HL-60/S4 (cell line): Measurements from ENCODE around the gene BMS1.

Source experiments
- in situ Hi-C: fragments of 300-500 bp; cut with MboI; formaldehyde crosslinking; loops from 2 replicates; pipeline ENCODE4 v1.14.3; 2022; ENCODE audit warnings: low sequenced_read_pairs

Gene BMS1

DNA sequence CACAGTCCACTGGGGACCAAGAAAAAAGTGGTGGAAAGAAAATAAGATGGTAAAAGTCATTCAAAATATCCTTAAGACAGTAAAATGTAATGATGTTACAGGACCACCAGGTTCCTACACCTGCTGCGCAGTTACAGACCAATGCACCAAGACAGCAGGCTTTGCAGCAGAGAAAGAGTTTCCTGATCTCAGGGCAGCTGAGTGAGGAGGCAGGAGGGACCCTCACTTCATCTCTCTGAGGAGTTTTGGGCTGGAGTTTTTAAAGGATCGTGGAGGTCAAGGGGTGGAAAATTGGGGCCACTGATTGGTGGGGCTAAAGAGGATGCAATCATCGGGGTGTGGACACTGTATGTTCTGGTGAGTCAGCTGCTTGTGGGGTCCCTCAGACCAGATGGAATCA, 100.0 kb downstream of the BMS1 start:
- in situ Hi-C loops = no loop called here
